ENCODE data around the gene METTL21A.

METTL21A gene

DNA sequence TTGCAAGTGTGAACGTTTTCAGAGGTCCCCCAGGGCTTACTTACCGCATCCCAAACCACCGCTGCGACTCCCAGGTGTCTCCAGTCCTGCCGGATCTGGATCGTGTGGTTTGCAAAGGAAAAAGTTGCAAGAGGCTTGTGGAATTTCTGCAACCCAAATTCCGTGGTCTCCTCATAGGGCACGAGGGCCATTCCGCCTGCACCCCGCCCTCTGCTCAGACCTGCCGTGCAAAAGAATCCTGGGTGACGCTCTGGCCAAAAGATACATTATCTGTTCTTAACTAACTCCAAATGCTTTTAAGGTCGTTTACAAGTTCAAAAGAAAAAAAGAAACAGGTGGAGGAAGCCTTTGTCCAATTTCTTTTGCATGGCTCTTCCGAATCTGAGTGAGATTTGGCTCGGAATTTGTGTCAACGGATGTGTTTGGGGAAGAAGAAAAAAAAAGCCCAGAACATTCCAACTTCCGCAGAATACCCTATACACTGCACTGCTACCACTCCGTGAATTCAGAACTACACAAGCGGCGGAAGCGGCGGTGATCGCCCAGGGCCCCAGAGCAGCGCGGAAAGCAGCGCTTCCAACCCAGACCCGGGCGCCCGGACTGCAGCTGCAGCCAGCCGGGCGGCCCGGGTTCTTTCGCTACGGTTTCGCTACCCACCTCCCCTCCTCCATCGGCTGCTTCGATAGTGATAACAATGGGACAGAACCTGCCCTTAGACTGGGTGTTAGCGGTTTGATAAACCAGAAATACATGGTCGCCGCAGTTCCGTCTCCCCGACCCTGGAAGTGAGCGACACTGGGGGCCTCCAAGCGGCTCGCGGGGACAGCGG is 795 bp downstream of the METTL21A start:
- in situ Hi-C loops (cut with MboI; ENCODE audit: low sequenced_read_pairs), result no loop called here

DNA sequence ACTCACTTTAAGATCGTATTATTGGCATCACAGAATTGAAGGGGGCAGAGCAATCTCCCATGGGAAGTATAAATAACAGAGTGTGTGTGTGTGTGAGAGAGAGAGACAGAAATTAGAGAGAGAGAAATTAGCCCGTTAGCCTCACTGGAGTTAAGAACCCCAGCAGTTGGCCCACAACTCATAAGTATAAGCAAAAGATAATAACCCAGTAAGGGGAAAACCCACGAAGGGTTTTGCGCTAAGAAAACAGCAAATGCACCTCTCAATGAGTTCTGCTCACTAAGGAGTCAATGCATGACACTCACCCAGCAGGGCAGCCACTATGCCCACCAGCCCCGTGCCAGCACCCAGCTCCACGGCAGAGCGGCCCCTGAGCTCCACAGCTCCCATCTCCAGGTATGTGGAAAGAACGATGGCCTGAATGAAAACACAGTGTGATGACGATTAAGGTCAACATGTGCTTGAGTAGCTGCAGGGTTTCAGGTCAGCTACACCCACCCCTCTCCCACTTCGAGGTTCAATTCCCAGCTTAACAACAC is 3.6 kb downstream of the METTL21A start:
- in situ Hi-C loops (cut with MboI; ENCODE audit: low sequenced_read_pairs), result no loop called here

DNA sequence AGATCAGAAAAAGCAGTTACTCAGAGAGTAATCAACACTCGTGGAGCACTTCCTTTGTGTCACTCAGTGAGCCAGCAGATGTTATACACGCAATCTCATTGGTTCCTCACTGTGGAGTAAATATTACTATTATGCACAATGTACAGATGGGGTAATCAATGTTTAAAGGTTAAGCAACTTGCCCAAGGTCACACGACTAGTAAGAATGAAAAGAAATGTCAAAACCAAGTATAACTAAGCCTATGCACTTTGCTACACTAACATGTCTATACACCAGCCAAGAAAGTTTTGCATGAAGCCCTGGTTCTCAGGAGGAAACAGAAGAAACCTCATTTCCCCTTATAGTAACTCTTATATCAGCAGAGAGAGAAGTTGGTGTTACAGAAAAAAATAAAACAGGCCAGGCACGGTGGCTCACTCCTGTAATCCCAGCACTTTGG is 5.4 kb downstream of the METTL21A start:
- in situ Hi-C loops (cut with MboI; ENCODE audit: low sequenced_read_pairs), result no loop called here

DNA sequence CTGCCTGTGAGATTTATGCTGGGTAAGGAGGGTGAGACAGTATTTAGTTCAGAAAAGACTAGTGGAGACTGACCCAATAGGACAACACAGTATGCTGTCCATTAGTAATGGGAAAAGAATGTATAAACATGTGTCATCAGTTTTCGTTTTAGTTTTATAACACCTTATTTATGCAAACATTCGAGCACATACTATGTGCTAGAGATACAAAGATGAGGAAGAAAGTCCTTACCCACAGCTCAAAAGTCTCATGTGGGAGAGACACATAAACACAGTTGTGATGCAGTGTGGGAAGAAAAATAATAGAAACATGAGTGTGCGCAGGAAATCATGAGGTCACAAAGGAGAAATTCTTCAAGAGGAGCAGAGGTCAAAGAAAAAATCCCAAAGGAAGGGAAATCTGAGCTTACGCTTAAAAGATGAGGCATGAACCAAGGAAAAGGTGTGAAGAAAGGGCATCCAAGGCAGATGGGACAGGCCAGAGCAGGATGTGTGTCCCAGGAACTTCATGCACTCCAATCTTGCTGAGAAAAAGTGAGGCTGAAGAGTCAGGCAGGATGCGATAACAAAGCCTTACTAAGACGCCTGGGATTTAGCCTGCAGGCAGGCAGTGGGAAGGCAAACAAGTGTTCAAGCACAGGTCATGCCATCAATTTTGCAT is 8.1 kb downstream of the METTL21A start:
- in situ Hi-C loops (cut with MboI; ENCODE audit: low sequenced_read_pairs), result no loop called here

DNA sequence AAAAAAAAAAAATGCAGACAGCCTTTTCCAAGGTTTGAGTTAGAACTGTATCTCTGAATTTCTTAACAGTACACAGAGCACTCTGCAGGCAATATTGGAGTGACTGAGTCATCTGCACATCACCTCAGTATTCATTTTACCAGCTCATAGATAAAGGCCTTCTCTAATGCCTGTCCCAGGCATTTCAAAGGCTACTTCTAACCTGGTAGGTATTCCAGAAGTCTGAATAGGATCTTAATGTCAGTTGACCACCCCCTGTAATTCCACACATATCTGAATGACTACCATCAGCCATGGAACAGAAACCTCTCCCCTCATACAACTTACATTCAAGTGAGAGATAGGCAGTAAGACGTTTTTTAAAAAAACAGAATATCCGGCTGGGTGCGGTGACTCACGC is 9.0 kb downstream of the METTL21A start:
- in situ Hi-C loops (cut with MboI; ENCODE audit: low sequenced_read_pairs), result no loop called here

DNA sequence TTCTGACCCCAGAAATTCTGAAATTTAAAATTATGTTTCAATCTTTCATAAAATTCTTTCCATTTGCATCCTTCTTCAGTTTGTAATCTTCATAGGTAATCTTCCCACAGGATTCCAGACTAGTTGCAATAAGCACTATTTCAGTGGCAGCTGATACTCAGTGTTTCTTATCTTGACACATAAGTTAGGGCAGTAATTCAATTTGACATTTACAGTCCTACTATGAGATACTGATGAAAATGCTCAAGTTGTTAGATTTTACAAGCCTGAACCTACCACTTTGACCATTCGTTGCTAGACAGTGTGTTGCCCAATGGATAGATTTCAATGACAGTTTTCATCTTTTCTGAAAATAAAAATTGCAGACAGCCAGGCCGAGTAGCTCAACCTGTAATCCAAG is 10.4 kb downstream of the METTL21A start:
- in situ Hi-C loops (cut with MboI; ENCODE audit: low sequenced_read_pairs), result no loop called here

DNA sequence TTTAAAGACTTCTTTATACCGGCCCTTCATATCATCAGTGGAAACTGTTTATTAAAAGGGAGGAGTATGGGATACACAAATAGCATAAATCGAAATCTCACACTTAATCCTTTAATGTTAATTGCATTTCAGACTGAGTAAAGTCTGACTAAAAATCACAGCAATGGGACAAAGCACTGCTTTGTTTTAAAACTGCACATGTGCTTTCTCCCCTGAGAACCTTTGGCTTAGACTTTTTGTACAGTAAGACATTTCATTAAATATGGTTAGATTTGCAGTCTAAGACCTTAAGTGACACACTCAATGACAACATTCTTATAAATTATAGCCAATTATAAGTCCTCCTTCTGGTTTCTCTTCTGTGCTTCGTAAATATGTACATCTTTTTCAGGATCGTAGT is 12.5 kb downstream of the METTL21A start:
- in situ Hi-C loops (cut with MboI; ENCODE audit: low sequenced_read_pairs), result no loop called here

DNA sequence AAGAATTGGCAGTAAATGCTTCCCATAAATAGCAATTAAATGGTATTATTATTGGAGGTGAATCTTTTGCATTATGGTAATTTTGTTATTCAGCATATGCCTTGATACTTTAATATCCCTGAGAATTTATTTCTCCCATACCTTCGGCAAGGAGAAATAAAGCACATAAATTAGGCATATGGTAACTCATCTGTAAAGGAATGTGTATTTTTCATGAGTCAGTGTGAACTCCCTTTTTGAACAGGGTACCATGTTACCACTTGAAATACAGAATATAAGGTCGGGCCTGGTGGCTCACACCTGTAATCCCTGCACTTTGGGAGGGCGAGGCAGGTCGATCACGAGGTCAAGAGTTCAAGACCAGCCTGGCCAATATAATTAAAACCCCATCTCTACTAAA is 18.4 kb downstream of the METTL21A start:
- in situ Hi-C loops (cut with MboI; ENCODE audit: low sequenced_read_pairs), result no loop called here

DNA sequence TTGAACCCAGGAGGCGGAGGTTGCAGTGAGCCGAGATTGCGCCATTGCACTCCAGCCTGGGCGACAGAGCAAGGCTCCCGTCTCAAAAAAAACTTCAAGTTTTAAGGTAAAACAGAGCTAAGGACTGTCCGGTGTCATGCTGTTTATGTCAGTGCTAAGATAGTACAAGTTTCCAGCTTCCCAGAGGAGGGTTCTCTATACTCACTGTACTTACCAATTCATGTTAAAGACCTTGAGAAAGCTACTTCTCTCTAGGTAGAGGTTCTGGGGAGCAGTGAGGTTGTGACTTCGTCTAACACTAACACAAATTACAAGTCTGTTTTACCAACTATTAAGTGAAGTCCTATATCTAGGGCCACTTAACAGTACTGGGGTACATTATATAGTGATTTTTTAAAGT is 18.8 kb downstream of the METTL21A start:
- in situ Hi-C loops (cut with MboI; ENCODE audit: low sequenced_read_pairs), result no loop called here

DNA sequence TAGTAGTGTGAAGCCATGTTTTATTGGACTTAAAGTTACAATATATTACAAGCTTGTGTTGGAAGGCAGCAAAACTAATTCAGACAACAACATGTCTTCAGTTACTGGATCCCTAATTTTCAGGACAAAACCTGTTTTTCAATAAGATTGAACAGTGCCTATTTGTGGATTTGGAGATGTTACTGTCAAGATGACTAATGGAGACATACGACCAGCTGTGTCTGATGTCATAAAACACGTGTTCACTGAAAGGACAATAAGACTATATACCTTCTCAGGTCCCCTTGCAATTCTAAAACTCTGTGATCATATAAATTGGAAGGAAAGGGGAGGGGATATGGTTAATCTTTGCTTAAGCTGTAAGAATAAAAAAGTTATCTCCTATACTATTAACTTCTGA is 21.7 kb downstream of the METTL21A start:
- in situ Hi-C loops (cut with MboI; ENCODE audit: low sequenced_read_pairs), result no loop called here

DNA sequence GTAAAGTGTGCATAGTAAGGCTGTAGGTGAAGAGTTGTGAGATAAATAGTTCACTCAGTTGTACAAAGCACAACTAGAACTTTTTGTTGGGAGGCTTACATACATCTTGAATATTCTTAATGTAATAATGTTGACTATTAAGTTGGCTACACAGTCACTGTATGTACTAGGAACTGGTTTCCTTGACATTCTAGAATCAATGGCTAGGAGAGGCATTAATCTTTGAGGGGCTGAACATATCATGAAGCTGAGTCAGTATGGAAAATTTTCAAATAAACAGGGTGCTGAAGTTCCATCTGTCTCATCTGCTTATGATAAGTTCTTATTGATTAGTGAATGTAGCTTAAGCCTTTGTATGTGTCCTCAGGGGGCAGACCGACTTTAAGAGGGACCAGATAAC is 23.4 kb downstream of the METTL21A start:
- in situ Hi-C loops (cut with MboI; ENCODE audit: low sequenced_read_pairs), result no loop called here

DNA sequence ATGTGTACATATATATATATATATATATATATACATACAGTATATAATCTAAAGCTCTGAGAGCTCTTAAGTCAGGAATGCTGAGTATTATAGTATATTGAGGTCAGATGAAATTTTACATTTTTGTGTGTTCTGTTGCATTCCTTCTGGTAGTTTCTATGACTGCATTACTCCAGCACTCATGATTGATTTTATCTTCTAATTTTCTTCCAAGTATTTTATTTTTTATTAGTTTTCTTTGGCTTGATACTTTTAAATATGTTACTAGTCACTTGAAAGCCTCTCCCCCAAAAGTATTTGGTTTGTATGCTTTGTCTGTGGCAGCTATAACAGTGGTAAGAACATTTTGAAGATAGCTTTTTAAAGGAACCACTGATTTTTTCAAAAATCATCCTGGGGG is 25.0 kb downstream of the METTL21A start:
- in situ Hi-C loops (cut with MboI; ENCODE audit: low sequenced_read_pairs), result no loop called here

DNA sequence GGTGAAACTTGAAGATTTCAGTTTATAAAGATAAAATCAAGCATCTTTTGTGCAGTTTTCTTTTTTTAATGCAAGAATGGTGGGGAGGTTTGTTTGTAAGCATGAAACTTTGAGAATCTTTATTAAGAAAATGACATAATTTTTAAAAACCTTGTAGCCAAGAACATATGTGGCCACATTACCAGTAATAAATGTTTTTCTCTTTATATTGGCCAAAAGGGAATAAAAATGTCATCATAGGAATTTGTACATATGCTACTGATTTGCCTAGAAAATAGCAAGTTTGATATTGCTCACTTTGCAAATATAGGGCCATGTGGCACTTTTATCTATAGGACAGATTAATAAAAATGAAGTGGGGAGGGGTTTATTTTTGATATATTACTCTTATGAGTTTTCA is 25.6 kb downstream of the METTL21A start:
- in situ Hi-C loops (cut with MboI; ENCODE audit: low sequenced_read_pairs), result no loop called here

DNA sequence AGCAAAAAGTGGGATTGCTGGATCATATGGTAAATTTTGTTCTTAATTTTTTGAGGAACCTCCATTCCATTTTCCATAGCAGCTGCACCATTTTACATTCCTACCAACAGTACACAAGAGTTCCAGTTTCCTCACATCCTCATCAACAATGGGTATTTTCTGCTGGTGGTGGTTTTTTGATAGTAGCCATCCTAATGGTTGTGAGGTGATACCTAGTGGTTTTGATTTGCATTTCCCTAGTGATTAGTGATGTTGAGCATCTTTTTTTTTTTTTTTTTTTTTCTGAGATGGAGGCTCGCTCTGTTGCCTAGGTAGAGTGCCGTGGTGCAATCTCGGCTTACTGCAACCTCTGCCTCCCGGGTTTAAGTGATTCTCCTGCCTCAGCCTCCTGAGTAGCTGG is 30.5 kb downstream of the METTL21A start:
- in situ Hi-C loops (cut with MboI; ENCODE audit: low sequenced_read_pairs), result no loop called here

DNA sequence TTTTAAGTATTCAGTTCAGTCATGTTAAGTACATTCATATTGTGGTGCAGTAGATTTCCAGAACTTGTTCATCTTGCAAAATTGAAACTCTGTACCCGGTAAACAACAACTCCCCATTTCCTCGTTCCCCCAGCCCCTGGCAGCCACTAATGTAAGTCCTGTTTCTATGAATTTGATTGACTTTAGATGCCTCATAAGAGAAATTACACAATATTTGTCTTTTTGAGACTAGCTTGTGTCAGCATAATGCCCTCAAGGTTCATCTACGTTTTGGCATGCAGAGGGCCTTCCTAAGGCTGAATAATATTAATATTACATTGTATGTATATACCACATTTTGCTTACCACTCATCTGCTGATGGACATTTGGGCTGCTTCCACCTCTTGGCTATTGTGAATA is 30.9 kb downstream of the METTL21A start:
- in situ Hi-C loops (cut with MboI; ENCODE audit: low sequenced_read_pairs), result no loop called here

DNA sequence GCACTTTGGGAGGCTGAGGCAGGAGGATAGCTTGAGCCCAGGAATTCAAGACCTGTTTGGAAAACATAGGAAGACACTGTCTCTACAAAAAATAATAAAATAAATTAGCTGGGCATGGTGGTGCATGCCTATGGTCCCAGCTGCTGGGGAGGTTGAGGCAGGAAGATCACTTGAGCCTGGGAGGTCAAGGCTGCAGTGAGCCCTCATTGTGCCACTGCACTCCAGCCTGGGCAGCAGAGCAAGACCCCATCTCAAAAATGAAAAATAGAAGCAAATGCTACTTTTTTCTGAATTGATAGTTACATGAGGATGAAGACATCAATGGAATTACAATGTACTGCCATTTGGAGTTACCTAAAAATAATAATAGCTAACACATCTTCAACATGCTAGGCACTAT is 31.9 kb downstream of the METTL21A start:
- in situ Hi-C loops (cut with MboI; ENCODE audit: low sequenced_read_pairs), result no loop called here

DNA sequence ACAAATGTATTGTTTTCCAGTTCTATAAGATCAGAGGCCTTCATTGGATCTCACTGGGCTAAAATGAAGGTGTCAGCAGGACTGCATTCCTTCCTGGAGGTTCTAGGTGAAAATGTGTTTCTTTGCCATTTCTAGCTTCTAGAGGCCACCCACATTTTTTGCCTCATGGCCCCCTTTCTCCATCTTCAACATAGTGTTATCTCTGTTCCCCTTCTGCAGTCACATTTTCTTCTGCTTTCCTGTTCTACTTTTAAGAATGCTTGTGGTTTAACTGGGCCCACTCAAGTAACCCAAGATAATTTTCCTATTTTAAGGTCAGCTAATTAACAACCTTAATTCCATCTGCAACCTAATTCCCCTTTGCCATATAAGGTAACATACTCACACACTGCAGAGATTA is 36.1 kb downstream of the METTL21A start:
- in situ Hi-C loops (cut with MboI; ENCODE audit: low sequenced_read_pairs), result no loop called here

DNA sequence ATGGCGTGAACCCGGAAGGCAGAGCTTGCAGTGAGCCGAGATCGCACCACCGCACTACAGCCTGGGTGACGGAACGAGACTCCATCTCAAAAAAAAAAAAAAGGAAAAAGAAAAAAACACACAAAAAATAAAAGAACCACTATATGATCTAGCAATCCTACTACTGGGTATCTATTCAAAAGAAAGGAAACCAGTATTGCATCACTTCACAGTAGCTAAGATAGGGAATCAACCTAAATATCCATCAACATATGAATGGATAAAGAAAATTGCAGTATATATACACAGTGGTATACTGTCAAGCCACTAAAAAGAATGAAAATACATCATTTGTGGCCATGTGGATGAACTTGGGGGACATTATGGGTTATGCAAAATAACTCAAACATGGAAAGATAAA is 37.9 kb downstream of the METTL21A start:
- in situ Hi-C loops (cut with MboI; ENCODE audit: low sequenced_read_pairs), result no loop called here

DNA sequence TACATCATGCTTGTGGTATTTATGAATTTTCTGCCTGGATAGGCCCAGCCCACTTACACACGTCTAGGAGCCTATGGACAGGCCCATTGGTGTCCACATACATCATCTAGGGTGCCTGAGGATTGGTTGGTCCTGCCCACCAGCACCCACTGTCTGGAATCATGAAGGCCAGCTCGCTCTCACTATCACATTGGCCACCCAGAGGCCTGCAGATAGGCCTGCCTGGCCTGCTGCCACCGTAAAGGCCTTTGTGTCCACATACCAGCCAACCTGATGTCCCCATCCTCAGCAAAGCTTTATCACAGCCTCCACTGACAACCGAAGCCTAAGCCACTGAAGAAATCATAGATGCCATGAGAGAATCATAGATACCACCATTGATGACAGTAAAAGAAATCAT is 40.2 kb downstream of the METTL21A start:
- in situ Hi-C loops (cut with MboI; ENCODE audit: low sequenced_read_pairs), result no loop called here

DNA sequence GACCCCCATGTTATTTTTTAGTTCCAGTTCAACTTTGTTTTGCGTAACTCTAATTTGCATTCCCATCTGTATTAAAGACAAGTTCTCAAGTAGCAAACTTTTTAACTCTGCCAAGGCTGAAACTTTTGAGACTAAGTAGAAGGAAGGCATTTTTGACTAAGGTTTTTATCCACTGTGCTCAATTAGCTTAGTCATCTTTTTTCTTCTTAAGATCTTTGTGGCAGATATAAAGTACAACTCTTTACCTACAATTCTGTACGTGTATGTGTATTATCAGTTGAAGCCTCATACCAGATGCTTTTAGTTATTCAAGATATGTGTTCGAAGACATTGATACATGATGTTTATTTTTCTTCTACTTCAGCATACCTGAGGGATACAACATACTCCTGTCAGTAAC is 53.8 kb downstream of the METTL21A start:
- in situ Hi-C loops (cut with MboI; ENCODE audit: low sequenced_read_pairs), result no loop called here

DNA sequence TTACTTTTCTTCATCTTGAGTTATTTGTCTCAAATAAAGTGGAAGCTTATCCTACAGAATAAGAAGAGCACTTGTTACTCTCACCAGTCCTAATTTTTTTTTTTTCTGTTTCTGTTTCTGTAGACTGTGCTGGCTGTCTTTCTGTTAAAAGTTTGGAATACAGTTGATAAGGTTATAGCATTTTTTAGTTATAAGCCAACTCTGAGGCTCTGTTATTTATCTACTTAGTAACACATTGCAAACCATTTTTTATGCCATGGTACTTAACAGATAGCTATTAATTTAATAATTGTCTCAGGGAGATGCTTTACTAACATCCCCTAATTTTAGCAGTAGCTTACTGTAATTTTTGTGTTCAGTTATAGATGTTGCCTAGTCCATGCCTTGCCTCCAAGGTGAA is 57.5 kb downstream of the METTL21A start:
- in situ Hi-C loops (cut with MboI; ENCODE audit: low sequenced_read_pairs), result no loop called here

DNA sequence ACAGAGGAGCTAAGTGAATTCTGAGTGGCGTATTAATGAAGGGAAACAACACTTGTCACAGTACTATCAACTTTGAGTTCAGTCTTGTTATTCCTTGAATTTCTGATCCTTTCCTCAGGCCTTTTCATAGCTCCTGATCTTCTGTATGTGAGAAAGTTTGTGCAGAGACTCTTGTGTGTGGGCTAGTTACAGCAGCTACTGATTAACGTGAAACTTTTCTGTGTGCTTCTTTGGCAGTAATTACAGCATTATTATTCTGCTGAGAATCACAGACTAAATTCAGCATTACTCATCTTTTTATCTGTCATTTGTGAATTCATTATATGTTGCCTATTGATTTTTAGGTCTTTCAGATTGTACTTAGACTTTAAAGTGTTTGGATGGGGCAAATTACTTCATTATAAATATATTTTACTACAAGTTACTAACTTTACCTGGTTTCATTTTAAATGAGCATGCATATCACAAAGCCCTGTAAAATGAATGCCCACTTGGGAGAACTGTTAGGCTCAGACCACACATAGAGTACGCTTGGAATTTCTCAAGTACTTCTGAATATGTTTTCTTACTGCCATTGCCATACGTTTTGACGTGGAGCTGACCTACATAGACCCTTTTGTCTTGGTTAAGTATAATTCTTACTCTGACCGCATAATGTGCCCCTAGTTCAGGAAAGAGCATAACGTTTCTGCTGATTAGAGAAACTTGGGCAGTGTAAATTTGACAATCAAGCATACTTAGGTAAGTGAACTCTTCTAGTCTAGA is 59.3 kb downstream of the METTL21A start:
- in situ Hi-C loops (cut with MboI; ENCODE audit: low sequenced_read_pairs), result no loop called here

All from hTERT RPE-1 (cell line).